ENCODE measurements around the gene KRT73. TPM values are rescaled to one million over a fixed set of nuclear protein-coding genes. Genes with fewer than 3 reads are reported as not detected.

Gene KRT73
- total RNA-seq, 4 donors from 2014 or later = 0.15 TPM; not detected in 3

DNA sequence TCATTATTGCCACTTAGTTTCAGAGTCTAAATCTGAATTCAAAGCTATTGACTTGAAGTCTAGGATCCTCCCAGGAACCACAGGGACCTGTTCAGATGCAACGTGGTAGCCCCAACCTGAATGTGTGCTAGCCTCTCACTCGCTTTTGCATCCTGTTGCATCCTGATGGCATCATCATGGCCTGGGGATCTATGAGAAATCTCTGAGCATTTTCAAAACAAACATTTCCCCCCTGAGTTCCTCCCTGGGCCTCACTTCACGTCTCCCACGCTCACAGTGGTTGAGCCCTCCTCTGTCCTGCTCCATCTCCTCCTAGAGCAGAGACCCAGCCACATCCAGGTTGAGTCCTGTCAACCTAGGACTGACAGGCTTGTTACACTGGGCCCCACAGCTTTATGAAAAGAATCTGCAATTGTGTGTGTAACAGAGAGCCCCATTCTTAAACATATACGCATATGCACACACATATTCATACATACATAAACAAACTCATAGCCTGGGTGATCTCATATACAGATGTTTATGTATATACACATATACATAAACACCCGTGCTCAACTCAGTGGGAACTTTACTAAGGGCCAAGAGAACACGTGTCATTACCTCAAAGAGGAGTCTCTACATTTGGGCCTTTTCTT lies 11.7 kb downstream of the KRT73 start:
- no peaks in the 10 kb centered on the region for H3K36me3 ChIP-seq
- H3K9me3 ChIP-seq = no peaks in the 10 kb centered on the region
- intact Hi-C loops (cut with DNase I) = no loop called here
- WGBS, 2 donors = 84% methylated on average over 7 of the region's 7 CpGs
- no peak for DNase-seq
- peaks cover 0 to 63% (median 0%) of the 10 kb centered on the region in 4 donors for H3K27me3 ChIP-seq
- H3K4me3 ChIP-seq = no peak overlapping the region
- TF ChIP-seq POLR2A (IDR thresholded peaks at IDR 0.05) (no peak), CTCF (IDR thresholded peaks at IDR 0.05) (no peak)
- H3K4me1 ChIP-seq = no peaks in the 10 kb centered on the region
- H3K27ac ChIP-seq = no peak overlapping the region

- intact Hi-C loops (cut with DNase I) = no loop called here
- H3K27ac ChIP-seq = no peak overlapping the region
- WGBS, 2 donors = 46 to 50% methylated on average over 3 of the region's 3 CpGs
- H3K4me3 ChIP-seq = no peak overlapping the region
- H3K27me3 ChIP-seq = peaks cover 0 to 63% (median 2%) of the 10 kb centered on the region in 4 donors
- DNase-seq = no peak
- H3K4me1 ChIP-seq = peaks cover 0 to 5% (median 0%) of the 10 kb centered on the region in 3 donors
- TF ChIP-seq CTCF (IDR thresholded peaks at IDR 0.05) (no peak), POLR2A (IDR thresholded peaks at IDR 0.05) (no peak)
- no peaks in the 10 kb centered on the region for H3K9me3 ChIP-seq
- no peaks in the 10 kb centered on the region for H3K36me3 ChIP-seq
These were observed 12.3 kb downstream of the KRT73 start for GRCh38 chr12:52606096-52606495.

- Histone ChIP-seq H3K4me3 (no peak overlapping the region), H3K4me1 (peaks cover 0 to 8% (median 0%) of the 10 kb centered on the region in 3 donors), H3K9me3 (no peaks in the 10 kb centered on the region), H3K36me3 (no peaks in the 10 kb centered on the region), H3K27me3 (peaks cover 0 to 63% (median 2%) of the 10 kb centered on the region in 4 donors), H3K27ac (no peak overlapping the region)
- DNase-seq = no peak
- no peak for TF ChIP-seq POLR2A (IDR thresholded peaks at IDR 0.05)
- no peak for TF ChIP-seq CTCF (IDR thresholded peaks at IDR 0.05)
- 78 to 83% methylated on average over 1 of the region's 1 CpG for WGBS, 2 donors
- intact Hi-C loops (cut with DNase I) = no loop called here
These were observed 12.8 kb downstream of the KRT73 start for GRCh38 chr12:52605542-52605941.

DNA sequence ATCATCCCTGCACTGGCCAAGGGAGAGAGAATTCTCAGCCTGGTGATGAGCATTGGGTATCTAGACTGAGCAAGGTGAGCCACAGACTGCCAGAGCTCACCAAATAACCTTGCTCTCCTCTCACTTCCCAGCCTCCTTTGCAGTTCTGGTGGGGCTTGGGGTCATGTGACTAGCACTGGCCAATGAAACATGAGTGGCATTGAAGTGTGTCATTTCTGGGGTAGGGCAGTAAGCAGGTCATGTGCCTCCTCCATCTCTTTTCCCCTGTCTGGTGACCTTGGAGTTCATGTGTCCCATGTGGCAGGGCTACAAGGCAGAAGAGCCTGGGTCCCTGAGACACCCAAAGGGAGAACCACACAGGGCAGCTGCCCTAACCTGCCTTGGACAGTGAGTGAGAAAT lies 13.5 kb downstream of the KRT73 start:
- TF ChIP-seq POLR2A (IDR thresholded peaks at IDR 0.05) (no peak), CTCF (IDR thresholded peaks at IDR 0.05) (no peak)
- H3K36me3 ChIP-seq = no peaks in the 10 kb centered on the region
- no peak overlapping the region for H3K27ac ChIP-seq
- peaks cover 0 to 8% (median 0%) of the 10 kb centered on the region in 3 donors for H3K4me1 ChIP-seq
- H3K4me3 ChIP-seq = no peak overlapping the region
- no peak for DNase-seq
- no peaks in the 10 kb centered on the region for H3K9me3 ChIP-seq
- peaks cover 0 to 63% (median 2%) of the 10 kb centered on the region in 4 donors for H3K27me3 ChIP-seq
- intact Hi-C loops (cut with DNase I) = no loop called here

- peaks cover 0 to 8% (median 0%) of the 10 kb centered on the region in 3 donors for H3K4me1 ChIP-seq
- H3K4me3 ChIP-seq = no peak overlapping the region
- H3K27ac ChIP-seq = no peak overlapping the region
- peaks cover 0 to 65% (median 2%) of the 10 kb centered on the region in 4 donors for H3K27me3 ChIP-seq
- H3K36me3 ChIP-seq = no peaks in the 10 kb centered on the region
- WGBS, 2 donors = 50 to 93% methylated on average over 1 to 2 of the region's 2 CpGs
- no peak for DNase-seq
- intact Hi-C loops (cut with DNase I) = no loop called here
- no peaks in the 10 kb centered on the region for H3K9me3 ChIP-seq
- TF ChIP-seq POLR2A (IDR thresholded peaks at IDR 0.05) (no peak), CTCF (IDR thresholded peaks at IDR 0.05) (no peak)
These were observed 15.0 kb downstream of the KRT73 start for GRCh38 chr12:52603314-52603713.
